ENCODE results near the gene MESP1. TPM values are rescaled to one million over a fixed set of nuclear protein-coding genes. Genes with fewer than 3 reads are reported as not detected.
A peak's percentile ranks its signal among the peaks of the same experiment; 100 is the strongest.

The MESP1 gene
- polyA plus RNA-seq, 1 donor (not counting 4 experiments of a cell fraction or from before 2014, with no cell fraction given) = not detected

- Histone ChIP-seq H3K4me3 (ENCODE audit: control insufficient read depth in 2 of 3, extremely low read depth in 1 of 3, insufficient read depth in 2 of 3, low read depth in 1 of 3, low read length in 3 of 3) (no peak overlapping the region), H3K4me2 (ENCODE audit: control insufficient read depth, extremely low read depth, insufficient read depth, low read depth, low read length) (no peak overlapping the region), H3K27ac (ENCODE audit: control insufficient read depth, insufficient read depth, low read length) (no peak overlapping the region), H3K79me2 (ENCODE audit: control insufficient read depth, insufficient read depth, low read length) (no peaks in the 10 kb centered on the region), H2AFZ (ENCODE audit: control insufficient read depth, low read length) (no peak overlapping the region), H3K4me1 (ENCODE audit: control insufficient read depth, extremely low read depth, insufficient read depth, low read length) (peaks cover 15% of the 10 kb centered on the region), H3K36me3 (ENCODE audit: control insufficient read depth in 2 of 2, extremely low read depth in 1 of 2, insufficient read depth in 2 of 2, low read length in 2 of 2) (no peaks in the 10 kb centered on the region), H4K20me1 (ENCODE audit: control insufficient read depth, extremely low read depth, insufficient read depth, low read length) (no peaks in the 10 kb centered on the region), H3K9me3 (ENCODE audit: control insufficient read depth, low read depth, low read length) (no peaks in the 10 kb centered on the region), H3K27me3 (ENCODE audit: control insufficient read depth, extremely low read depth, insufficient read depth, low read length) (no peaks in the 10 kb centered on the region), H3K9me1 (ENCODE audit: control insufficient read depth, extremely low read depth, insufficient read depth, low read length) (no peaks in the 10 kb centered on the region), H3K9ac (ENCODE audit: control insufficient read depth, extremely low read depth, insufficient read depth, low read length) (no peak overlapping the region)
- dilution Hi-C loops (cut with MboI; ENCODE audit: extremely low pct_ligation_motif_present, low sequenced_read_pairs) = loop anchor here (25.0 kb wide), 1 partner anchor 103 kb away; no protein-coding TSS in a partner anchor
- DNase-seq (ENCODE audit: low read depth, low spot score) (no peak), FAIRE-seq (no peak)
- peak in 1 of 3 experiments; percentile 8 for TF ChIP-seq CTCF (optimal IDR thresholded peaks at IDR 0.05 in 1 of 3, IDR thresholded peaks at IDR 0.05 in 1 of 3, conservative IDR thresholded peaks at IDR 0.05 in 1 of 3; ENCODE audit: extremely low read depth in 1 of 3, insufficient read depth in 2 of 3, low read length in 3 of 3)
- TF ChIP-seq EZH2 (IDR thresholded peaks at IDR 0.05; ENCODE audit: low read length) = no peak
Observed at GRCh38 chr15:89758981-89759380, 7.9 kb upstream of the MESP1 start.

GRCh38 chr15:89758283-89758682 lies 7.2 kb upstream of the MESP1 start:
- Histone ChIP-seq H3K4me2 (ENCODE audit: control insufficient read depth, extremely low read depth, insufficient read depth, low read depth, low read length) (no peak overlapping the region), H3K4me1 (ENCODE audit: control insufficient read depth, extremely low read depth, insufficient read depth, low read length) (peaks cover 15% of the 10 kb centered on the region), H3K9me1 (ENCODE audit: control insufficient read depth, extremely low read depth, insufficient read depth, low read length) (no peaks in the 10 kb centered on the region), H2AFZ (ENCODE audit: control insufficient read depth, low read length) (no peak overlapping the region), H3K9ac (ENCODE audit: control insufficient read depth, extremely low read depth, insufficient read depth, low read length) (no peak overlapping the region), H3K79me2 (ENCODE audit: control insufficient read depth, insufficient read depth, low read length) (no peaks in the 10 kb centered on the region), H3K4me3 (ENCODE audit: control insufficient read depth in 2 of 3, extremely low read depth in 1 of 3, insufficient read depth in 2 of 3, low read depth in 1 of 3, low read length in 3 of 3) (no peak overlapping the region), H3K9me3 (ENCODE audit: control insufficient read depth, low read depth, low read length) (no peaks in the 10 kb centered on the region), H4K20me1 (ENCODE audit: control insufficient read depth, extremely low read depth, insufficient read depth, low read length) (no peaks in the 10 kb centered on the region), H3K27ac (ENCODE audit: control insufficient read depth, insufficient read depth, low read length) (no peak overlapping the region), H3K27me3 (ENCODE audit: control insufficient read depth, extremely low read depth, insufficient read depth, low read length) (no peaks in the 10 kb centered on the region), H3K36me3 (ENCODE audit: control insufficient read depth in 2 of 2, extremely low read depth in 1 of 2, insufficient read depth in 2 of 2, low read length in 2 of 2) (no peaks in the 10 kb centered on the region)
- no peak for DNase-seq (ENCODE audit: low read depth, low spot score)
- TF ChIP-seq EZH2 (IDR thresholded peaks at IDR 0.05; ENCODE audit: low read length) = no peak
- TF ChIP-seq CTCF (optimal IDR thresholded peaks at IDR 0.05 in 1 of 3, IDR thresholded peaks at IDR 0.05 in 1 of 3, conservative IDR thresholded peaks at IDR 0.05 in 1 of 3; ENCODE audit: extremely low read depth in 1 of 3, insufficient read depth in 2 of 3, low read length in 3 of 3) = no peak
- no peak for FAIRE-seq
- dilution Hi-C loops (cut with MboI; ENCODE audit: extremely low pct_ligation_motif_present, low sequenced_read_pairs) = loop anchor here (25.0 kb wide), 1 partner anchor 104 kb away; no protein-coding TSS in a partner anchor
